K562 (cell line): ENCODE data around the gene SPSB1. TPM values are rescaled to one million over a fixed set of nuclear protein-coding genes. Genes with fewer than 3 reads are reported as not detected.

Experiments used
- EHMT2 ChIP-seq: fragments of 450-650 bp; IDR thresholded peaks from 2 replicates; pipeline ENCODE4 v1.6.1; 2018; ENCODE audit warnings: antibody characterized with exemption
- EP300 ChIP-seq: IDR thresholded peaks from 2 replicates; pipeline ENCODE4 v1.6.1; 2012; ENCODE audit warnings: low read length, improper control_type of control experiment
- ETV6 ChIP-seq, 3 experiments: fragments of 150-350 bp in 1 of 3; sonication (generic) in 1 of 3; formaldehyde crosslinking in 1 of 3; IDR thresholded peaks; 2 replicates each; pipeline versions ENCODE4 v1.6.1 to v1.8.0; 2014 to 2022; ENCODE audit warnings: borderline replicate concordance in 2 of 3, low read depth in 2 of 3, antibody characterized with exemption in 1 of 3, low read length in 1 of 3, mild to moderate bottlenecking in 1 of 3, missing genetic modification reagents in 1 of 3
- FUS ChIP-seq: fragments of 200-400 bp; formaldehyde crosslinking; optimal IDR thresholded peaks from 2 replicates; pipeline ENCODE3; 2017; ENCODE audit warnings: low read depth, low read length
- GABPB2 ChIP-seq: fragments of 250-450 bp; sonication (Bioruptor Pico); conservative IDR thresholded peaks from 2 replicates; pipeline ENCODE4 v1.5.1; 2021; ENCODE audit warnings: mild to moderate bottlenecking
- HDAC1 ChIP-seq, 2 experiments: fragments of 450-650 bp; IDR thresholded peaks; 2 replicates each; pipeline ENCODE4 v1.6.1; 2016 to 2017; ENCODE audit warnings: inconsistent platforms in 1 of 2, mild to moderate bottlenecking in 1 of 2, moderate library complexity in 1 of 2
- NCOA2 ChIP-seq, 2 experiments: fragments of 450-650 bp; IDR thresholded peaks; 2 replicates each; pipeline ENCODE4 v1.6.1; 2018; ENCODE audit warnings: mild to moderate bottlenecking in 2 of 2, moderate library complexity in 1 of 2; ENCODE audit not compliant: partially characterized antibody in 2 of 2
- NCOA4 ChIP-seq: fragments of 450-650 bp; IDR thresholded peaks from 2 replicates; pipeline ENCODE4 v1.6.1; 2018; ENCODE audit warnings: mild to moderate bottlenecking; ENCODE audit not compliant: partially characterized antibody
- NR2C2 ChIP-seq, 2 experiments: fragments of 200-800 bp in 1 of 2; sonication (Bioruptor generic) in 1 of 2; sonication (generic) in 1 of 2; formaldehyde crosslinking in 1 of 2; IDR thresholded peaks; 2 replicates each; pipeline versions ENCODE4 v1.6.1 to v1.8.0; 2016 to 2022; ENCODE audit warnings: mild to moderate bottlenecking in 1 of 2, missing compliant biosample characterization in 1 of 2, missing genetic modification characterization in 1 of 2, missing genetic modification reagents in 1 of 2
- NUFIP1 ChIP-seq: fragments of 450-650 bp; IDR thresholded peaks from 2 replicates; pipeline ENCODE4 v1.6.1; 2018; ENCODE audit not compliant: partially characterized antibody
- ZNF589 ChIP-seq: fragments of 200-800 bp; sonication (Bioruptor generic); IDR thresholded peaks from 2 replicates; pipeline ENCODE4 v1.6.1; 2016; ENCODE audit warnings: low read depth, missing genetic modification characterization, missing compliant biosample characterization
- ZNF644 ChIP-seq: fragments of 200-800 bp; sonication (Bioruptor generic); IDR thresholded peaks from 2 replicates; pipeline ENCODE4 v1.6.1; 2016; ENCODE audit warnings: low read depth, missing genetic modification characterization, missing compliant biosample characterization
- polyA plus RNA-seq, 8 experiments: library from polyadenylated mRNA; depleted of rRNA in 4 of 8; stranded (reverse) in 5 of 8; unstranded in 3 of 8; fragments of >200 nt; fragmentation: Nextera tagmentation in 2 of 8; fragmentation: Illumina TruSeq in 1 of 8; extraction: Ambion mirVana in 2 of 8; extraction: Trizol in 1 of 8; gene quantifications; 2 replicates each; pipeline versions ENCODE4 v1.2.1 to v1.2.3, GENCODE V29; 2011 to 2014; ENCODE audit warnings: inconsistent platforms in 1 of 8, missing spikeins in 1 of 8
- total RNA-seq, 7 experiments: library from RNA; depleted of rRNA in 6 of 7; stranded (reverse); fragments of >200 nt in 6 of 7; fragmentation: Illumina TruSeq in 2 of 7; extraction: Trizol in 2 of 7; gene quantifications; 2 replicates each; pipeline versions ENCODE4 v1.2.1 to v1.2.3, GENCODE V29; 2011 to 2021; ENCODE audit warnings: low replicate concordance in 1 of 7
- TF ChIP-seq, protein P1 (sequence below): sonication (generic); formaldehyde crosslinking; IDR thresholded peaks from 2 replicates; pipeline ENCODE4 v1.8.1; 2023; ENCODE audit warnings: mild to moderate bottlenecking, missing genetic modification reagents
- TF ChIP-seq, protein P2 (sequence below): IDR thresholded peaks from 2 replicates; pipeline ENCODE4 v1.6.1; 2012; ENCODE audit warnings: low read depth, low read length, improper control_type of control experiment, borderline replicate concordance
- TF ChIP-seq, protein P3 (sequence below), 2 experiments: IDR thresholded peaks in 1 of 2; conservative IDR thresholded peaks in 1 of 2; 2 replicates each; pipeline ENCODE4 v1.6.1; 2016; ENCODE audit warnings: low read depth in 2 of 2, mild to moderate bottlenecking in 1 of 2, missing compliant biosample characterization in 1 of 2, missing genetic modification characterization in 1 of 2, moderate library complexity in 1 of 2
- TF ChIP-seq, protein P4 (sequence below): fragments of 450-650 bp; formaldehyde crosslinking; IDR thresholded peaks from 2 replicates; pipeline ENCODE4 v1.4.0; 2022; ENCODE audit warnings: missing genetic modification characterization

SPSB1 gene
- total and polyA plus RNA-seq, 9 of the 15 experiments (the other 6 are each of a cell fraction or from before 2014, with no cell fraction given): 0.06 to 0.35 (median 0.14) TPM; not detected in 6

DNA sequence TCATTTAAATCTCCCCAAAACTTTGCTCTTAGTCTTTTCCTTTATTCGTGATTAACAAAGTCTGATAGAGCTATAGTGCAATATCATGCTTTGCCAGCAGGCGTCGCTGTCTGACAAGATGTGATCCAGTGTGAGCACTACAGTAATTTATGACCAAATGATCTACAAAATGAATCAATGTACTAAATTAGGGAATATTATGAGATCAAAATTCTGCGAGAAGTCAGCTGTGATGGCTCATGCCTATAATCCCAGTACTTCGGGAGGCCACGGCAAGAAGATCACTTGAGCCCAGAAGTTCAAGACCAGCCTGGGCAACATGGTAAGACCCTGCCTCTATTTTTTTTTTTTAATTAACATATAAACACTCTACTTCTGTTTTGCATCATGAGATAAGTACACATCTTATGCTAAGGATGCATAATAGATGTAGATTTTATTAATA lies 3.6 kb upstream of the SPSB1 start (continued):
- TF ChIP-seq, protein P1, sequence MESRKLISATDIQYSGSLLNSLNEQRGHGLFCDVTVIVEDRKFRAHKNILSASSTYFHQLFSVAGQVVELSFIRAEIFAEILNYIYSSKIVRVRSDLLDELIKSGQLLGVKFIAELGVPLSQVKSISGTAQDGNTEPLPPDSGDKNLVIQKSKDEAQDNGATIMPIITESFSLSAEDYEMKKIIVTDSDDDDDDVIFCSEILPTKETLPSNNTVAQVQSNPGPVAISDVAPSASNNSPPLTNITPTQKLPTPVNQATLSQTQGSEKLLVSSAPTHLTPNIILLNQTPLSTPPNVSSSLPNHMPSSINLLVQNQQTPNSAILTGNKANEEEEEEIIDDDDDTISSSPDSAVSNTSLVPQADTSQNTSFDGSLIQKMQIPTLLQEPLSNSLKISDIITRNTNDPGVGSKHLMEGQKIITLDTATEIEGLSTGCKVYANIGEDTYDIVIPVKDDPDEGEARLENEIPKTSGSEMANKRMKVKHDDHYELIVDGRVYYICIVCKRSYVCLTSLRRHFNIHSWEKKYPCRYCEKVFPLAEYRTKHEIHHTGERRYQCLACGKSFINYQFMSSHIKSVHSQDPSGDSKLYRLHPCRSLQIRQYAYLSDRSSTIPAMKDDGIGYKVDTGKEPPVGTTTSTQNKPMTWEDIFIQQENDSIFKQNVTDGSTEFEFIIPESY (CRISPR knock-in tag): 0 out of 2 replicates have a peak, but pooled peaks have one; percentile 25
- TF ChIP-seq HDAC1 (IDR thresholded peaks at IDR 0.05) (no peak), FUS (no peak), ZNF589 (CRISPR knock-in tag) (no peak), NUFIP1 (no peak), EP300 (0 out of 2 replicates have a peak, but pooled peaks have one; percentile 12), ETV6 (IDR thresholded peaks at IDR 0.05; ENCODE audit: borderline replicate concordance in 1 of 2, low read depth in 2 of 2, low read length in 1 of 2) (no peak), ETV6 (CRISPR knock-in tag; IDR thresholded peaks at IDR 0.05; ENCODE audit: borderline replicate concordance) (no peak), GABPB2 (CRISPR knock-in tag) (no peak), NCOA2 (IDR thresholded peaks at IDR 0.05; ENCODE audit: partially characterized antibody in 2 of 2) (no peak), NR2C2 (CRISPR knock-in tag; IDR thresholded peaks at IDR 0.05) (no peak), NR2C2 (tag; IDR thresholded peaks at IDR 0.05) (no peak), NCOA4 (no peak), EHMT2 (no peak), ZNF644 (no peak)
- TF ChIP-seq, protein P2, sequence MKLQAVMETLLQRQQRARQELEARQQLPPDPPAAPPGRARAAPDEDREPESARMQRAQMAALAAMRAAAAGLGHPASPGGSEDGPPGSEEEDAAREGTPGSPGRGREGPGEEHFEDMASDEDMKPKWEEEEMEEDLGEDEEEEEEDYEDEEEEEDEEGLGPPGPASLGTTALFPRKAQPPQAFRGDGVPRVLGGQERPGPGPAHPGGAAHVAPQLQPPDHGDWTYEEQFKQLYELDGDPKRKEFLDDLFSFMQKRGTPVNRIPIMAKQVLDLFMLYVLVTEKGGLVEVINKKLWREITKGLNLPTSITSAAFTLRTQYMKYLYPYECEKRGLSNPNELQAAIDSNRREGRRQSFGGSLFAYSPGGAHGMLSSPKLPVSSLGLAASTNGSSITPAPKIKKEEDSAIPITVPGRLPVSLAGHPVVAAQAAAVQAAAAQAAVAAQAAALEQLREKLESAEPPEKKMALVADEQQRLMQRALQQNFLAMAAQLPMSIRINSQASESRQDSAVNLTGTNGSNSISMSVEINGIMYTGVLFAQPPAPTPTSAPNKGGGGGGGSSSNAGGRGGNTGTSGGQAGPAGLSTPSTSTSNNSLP: 0 out of 2 replicates have a peak, but pooled peaks have one; percentile 47
- TF ChIP-seq, protein P3, sequence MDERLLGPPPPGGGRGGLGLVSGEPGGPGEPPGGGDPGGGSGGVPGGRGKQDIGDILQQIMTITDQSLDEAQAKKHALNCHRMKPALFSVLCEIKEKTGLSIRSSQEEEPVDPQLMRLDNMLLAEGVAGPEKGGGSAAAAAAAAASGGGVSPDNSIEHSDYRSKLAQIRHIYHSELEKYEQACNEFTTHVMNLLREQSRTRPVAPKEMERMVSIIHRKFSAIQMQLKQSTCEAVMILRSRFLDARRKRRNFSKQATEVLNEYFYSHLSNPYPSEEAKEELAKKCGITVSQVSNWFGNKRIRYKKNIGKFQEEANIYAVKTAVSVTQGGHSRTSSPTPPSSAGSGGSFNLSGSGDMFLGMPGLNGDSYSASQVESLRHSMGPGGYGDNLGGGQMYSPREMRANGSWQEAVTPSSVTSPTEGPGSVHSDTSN (CRISPR knock-in tag; IDR thresholded peaks at IDR 0.05; ENCODE audit: low read depth): no peak
- TF ChIP-seq, protein P3 (tag; conservative IDR thresholded peaks at IDR 0.05; ENCODE audit: low read depth): peak; percentile 92
- TF ChIP-seq, protein P4, sequence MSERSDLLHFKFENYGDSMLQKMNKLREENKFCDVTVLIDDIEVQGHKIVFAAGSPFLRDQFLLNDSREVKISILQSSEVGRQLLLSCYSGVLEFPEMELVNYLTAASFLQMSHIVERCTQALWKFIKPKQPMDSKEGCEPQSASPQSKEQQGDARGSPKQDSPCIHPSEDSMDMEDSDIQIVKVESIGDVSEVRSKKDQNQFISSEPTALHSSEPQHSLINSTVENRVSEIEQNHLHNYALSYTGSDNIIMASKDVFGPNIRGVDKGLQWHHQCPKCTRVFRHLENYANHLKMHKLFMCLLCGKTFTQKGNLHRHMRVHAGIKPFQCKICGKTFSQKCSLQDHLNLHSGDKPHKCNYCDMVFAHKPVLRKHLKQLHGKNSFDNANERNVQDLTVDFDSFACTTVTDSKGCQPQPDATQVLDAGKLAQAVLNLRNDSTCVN (CRISPR knock-in tag): no peak
